ENCODE results near the gene TBC1D17.

Gene TBC1D17

GRCh38 chr19:49873129-49873521, 4.4 kb upstream of the TBC1D17 start:
- H3K4me3 ChIP-seq (ENCODE audit: low read depth, low read length), result no peak overlapping the region
- H3K36me3 ChIP-seq (ENCODE audit: control insufficient read depth, insufficient read depth, low read length), result no peaks in the 10 kb centered on the region
- no peak overlapping the region for H3K9ac ChIP-seq (ENCODE audit: low read length)
- H3K27ac ChIP-seq (ENCODE audit: low read depth, low read length), result no peak overlapping the region
- peaks cover 13% of the 10 kb centered on the region for H3K4me1 ChIP-seq (ENCODE audit: control insufficient read depth, insufficient read depth, low read length)
- no peaks in the 10 kb centered on the region for H3K9me3 ChIP-seq (ENCODE audit: control insufficient read depth, insufficient read depth, low read depth, low read length)
- no peaks in the 10 kb centered on the region for H3K27me3 ChIP-seq (ENCODE audit: control insufficient read depth, insufficient read depth, low read length)

DNA sequence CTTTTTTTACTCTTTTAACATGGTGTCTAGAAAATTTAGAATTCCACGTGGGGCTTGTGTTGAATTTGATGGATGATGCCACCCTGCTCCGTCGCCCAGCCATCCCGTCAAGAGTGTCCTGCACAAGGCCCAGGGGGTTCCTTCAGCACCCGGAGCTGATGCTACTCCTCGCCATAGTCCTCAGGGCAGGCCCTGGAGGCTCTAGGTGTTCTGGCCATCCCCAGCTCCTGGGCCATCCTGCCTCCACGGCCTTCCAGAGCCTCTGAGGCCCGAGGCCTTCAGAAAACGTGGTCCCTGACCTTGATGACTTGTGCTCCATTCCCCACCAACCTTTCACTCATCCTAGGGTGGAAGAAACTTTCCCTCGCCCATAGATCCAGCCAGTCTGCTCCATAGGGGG, 3.7 kb upstream of the TBC1D17 start:
- H3K9me3 ChIP-seq (ENCODE audit: control insufficient read depth, insufficient read depth, low read depth, low read length), result no peaks in the 10 kb centered on the region
- no peak overlapping the region for H3K27ac ChIP-seq (ENCODE audit: low read depth, low read length)
- H3K36me3 ChIP-seq (ENCODE audit: control insufficient read depth, insufficient read depth, low read length), result 0 out of 2 replicates have a peak, but pooled peaks cover 3% of the 10 kb centered on the region
- no peak overlapping the region for H3K4me3 ChIP-seq (ENCODE audit: low read depth, low read length)
- no peaks in the 10 kb centered on the region for H3K27me3 ChIP-seq (ENCODE audit: control insufficient read depth, insufficient read depth, low read length)
- H3K9ac ChIP-seq (ENCODE audit: low read length), result no peak overlapping the region
- peaks cover 18% of the 10 kb centered on the region for H3K4me1 ChIP-seq (ENCODE audit: control insufficient read depth, insufficient read depth, low read length)

GRCh38 chr19:49874503-49875157, 2.9 kb upstream of the TBC1D17 start:
- Histone ChIP-seq H3K27ac (ENCODE audit: low read depth, low read length) (no peak overlapping the region), H3K4me3 (ENCODE audit: low read depth, low read length) (no peak overlapping the region), H3K4me1 (ENCODE audit: control insufficient read depth, insufficient read depth, low read length) (peaks cover 21% of the 10 kb centered on the region), H3K36me3 (ENCODE audit: control insufficient read depth, insufficient read depth, low read length) (peaks cover 11% of the 10 kb centered on the region), H3K27me3 (ENCODE audit: control insufficient read depth, insufficient read depth, low read length) (no peaks in the 10 kb centered on the region), H3K9ac (ENCODE audit: low read length) (no peak overlapping the region), H3K9me3 (ENCODE audit: control insufficient read depth, insufficient read depth, low read depth, low read length) (no peaks in the 10 kb centered on the region)

GRCh38 chr19:49875177-49875576, 2.3 kb upstream of the TBC1D17 start:
- peak overlapping the region; percentile 91 for H3K9ac ChIP-seq (ENCODE audit: low read length)
- H3K27me3 ChIP-seq (ENCODE audit: control insufficient read depth, insufficient read depth, low read length), result no peaks in the 10 kb centered on the region
- H3K9me3 ChIP-seq (ENCODE audit: control insufficient read depth, insufficient read depth, low read depth, low read length), result no peaks in the 10 kb centered on the region
- H3K4me1 ChIP-seq (ENCODE audit: control insufficient read depth, insufficient read depth, low read length), result peaks cover 17% of the 10 kb centered on the region
- H3K4me3 ChIP-seq (ENCODE audit: low read depth, low read length), result peak overlapping the region; percentile 76
- peak overlapping the region; percentile 89; the same call in 1 of the 2 replicates for H3K27ac ChIP-seq (ENCODE audit: low read depth, low read length)
- peaks cover 14% of the 10 kb centered on the region for H3K36me3 ChIP-seq (ENCODE audit: control insufficient read depth, insufficient read depth, low read length)

GRCh38 chr19:49875857-49876421, 1.6 kb upstream of the TBC1D17 start:
- peaks cover 12% of the 10 kb centered on the region; the same call in 1 of the 2 replicates for H3K4me1 ChIP-seq (ENCODE audit: control insufficient read depth, insufficient read depth, low read length)
- H3K4me3 ChIP-seq (ENCODE audit: low read depth, low read length), result peak overlapping the region; percentile 76
- H3K36me3 ChIP-seq (ENCODE audit: control insufficient read depth, insufficient read depth, low read length), result peaks cover 21% of the 10 kb centered on the region
- peak overlapping the region; percentile 89 for H3K27ac ChIP-seq (ENCODE audit: low read depth, low read length)
- H3K27me3 ChIP-seq (ENCODE audit: control insufficient read depth, insufficient read depth, low read length), result no peaks in the 10 kb centered on the region
- H3K9ac ChIP-seq (ENCODE audit: low read length), result peak overlapping the region; percentile 91
- H3K9me3 ChIP-seq (ENCODE audit: control insufficient read depth, insufficient read depth, low read depth, low read length), result no peaks in the 10 kb centered on the region

DNA sequence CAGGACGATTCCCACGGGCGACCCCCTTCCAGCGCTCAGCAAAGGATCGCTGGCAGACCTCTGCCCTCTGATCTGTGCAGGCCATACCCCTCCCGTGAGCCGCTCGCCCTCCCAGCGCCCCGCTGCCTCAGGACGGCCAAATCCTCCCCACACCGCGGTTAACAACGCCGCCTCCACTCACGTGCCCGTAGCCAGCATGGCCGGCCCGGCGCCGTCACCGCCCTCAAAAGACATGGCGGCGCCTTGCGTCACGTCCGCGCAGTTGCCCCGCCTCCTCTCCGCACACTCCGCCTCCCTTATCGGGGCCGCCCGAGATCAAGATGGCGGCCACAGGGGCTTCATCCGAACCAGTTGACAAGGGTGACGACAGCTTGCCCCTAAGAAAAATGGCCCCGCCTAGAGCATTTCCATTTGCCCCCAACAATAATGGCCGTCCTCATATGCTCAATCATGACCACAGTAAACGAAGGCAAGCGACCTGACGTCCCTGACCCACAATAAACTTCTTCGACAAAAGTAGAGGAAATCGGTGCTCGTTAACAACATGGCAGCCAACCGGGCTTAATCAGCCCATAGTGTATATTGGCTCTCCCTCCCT, 981 bp upstream of the TBC1D17 start:
- peak overlapping the region; percentile 76 for H3K4me3 ChIP-seq (ENCODE audit: low read depth, low read length)
- peaks cover 27% of the 10 kb centered on the region for H3K36me3 ChIP-seq (ENCODE audit: control insufficient read depth, insufficient read depth, low read length)
- H3K9ac ChIP-seq (ENCODE audit: low read length), result peak overlapping the region; percentile 91
- H3K4me1 ChIP-seq (ENCODE audit: control insufficient read depth, insufficient read depth, low read length), result peaks cover 12% of the 10 kb centered on the region; the same call in 1 of the 2 replicates
- H3K27ac ChIP-seq (ENCODE audit: low read depth, low read length), result peak overlapping the region; percentile 89
- H3K9me3 ChIP-seq (ENCODE audit: control insufficient read depth, insufficient read depth, low read depth, low read length), result no peaks in the 10 kb centered on the region
- no peaks in the 10 kb centered on the region for H3K27me3 ChIP-seq (ENCODE audit: control insufficient read depth, insufficient read depth, low read length)

DNA sequence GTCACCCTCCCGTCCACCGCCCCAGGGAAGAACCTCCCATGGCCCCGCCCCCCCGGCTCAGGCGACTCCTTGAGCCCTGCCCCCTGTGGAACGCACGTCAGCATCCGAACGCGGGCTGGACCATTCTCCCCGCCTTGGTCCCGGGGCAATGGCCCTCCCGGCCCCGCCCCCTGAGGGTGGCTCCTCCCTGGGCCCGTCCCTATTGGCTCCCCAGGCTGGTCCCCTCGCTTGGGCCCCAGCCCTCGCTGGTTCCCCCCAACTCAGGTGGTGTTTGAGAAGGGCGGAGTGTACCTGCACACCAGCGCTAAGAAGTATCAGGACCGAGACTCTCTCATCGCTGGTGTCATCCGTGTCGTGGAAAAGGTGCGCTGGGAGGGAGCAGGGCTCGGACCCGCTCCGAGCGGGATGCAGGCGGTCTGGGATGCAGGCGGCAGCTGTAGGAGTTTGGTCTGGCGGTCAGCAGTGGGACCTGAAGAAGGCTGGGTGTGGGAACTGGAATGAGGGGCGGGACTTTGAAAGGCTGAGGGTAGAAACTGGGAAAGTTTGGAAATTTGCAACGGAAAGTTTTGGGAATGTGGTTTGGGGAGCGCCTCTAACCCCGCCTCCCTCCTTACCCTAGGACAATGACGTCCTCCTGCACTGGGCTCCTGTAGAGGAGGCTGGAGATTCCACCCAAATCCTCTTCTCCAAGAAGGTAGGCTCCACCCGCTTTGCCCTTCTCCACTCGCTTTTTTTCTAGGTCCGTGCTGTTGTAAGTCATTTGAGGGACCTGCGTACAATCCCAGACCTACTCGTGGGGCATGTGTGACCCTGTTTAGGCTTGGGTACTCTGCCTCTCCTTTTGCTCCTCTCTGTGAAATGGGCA, 609 bp downstream of the TBC1D17 start:
- Histone ChIP-seq H3K27me3 (ENCODE audit: control insufficient read depth, insufficient read depth, low read length) (no peaks in the 10 kb centered on the region), H3K4me3 (ENCODE audit: low read depth, low read length) (peak overlapping the region; percentile 76), H3K9me3 (ENCODE audit: control insufficient read depth, insufficient read depth, low read depth, low read length) (no peaks in the 10 kb centered on the region), H3K4me1 (ENCODE audit: control insufficient read depth, insufficient read depth, low read length) (peaks cover 12% of the 10 kb centered on the region; the same call in 1 of the 2 replicates), H3K9ac (ENCODE audit: low read length) (peak overlapping the region; percentile 91), H3K36me3 (ENCODE audit: control insufficient read depth, insufficient read depth, low read length) (peaks cover 43% of the 10 kb centered on the region), H3K27ac (ENCODE audit: low read depth, low read length) (peak overlapping the region; percentile 89)

DNA sequence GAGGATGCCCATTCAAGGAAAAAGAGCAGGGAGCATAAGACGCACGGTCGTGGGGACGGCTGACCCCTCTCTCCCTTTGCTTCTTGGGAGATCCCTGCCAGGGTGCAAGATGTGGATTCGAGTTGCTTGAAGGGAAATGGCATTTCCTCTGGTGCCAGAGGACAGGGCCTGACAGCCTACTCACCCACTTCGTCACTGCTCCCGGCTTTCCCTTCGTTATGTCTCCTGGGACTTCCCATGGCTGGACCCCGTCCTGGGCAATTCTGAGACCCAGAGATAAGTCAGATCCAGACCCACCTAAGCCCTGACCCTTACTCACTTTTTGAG, 1.2 kb downstream of the TBC1D17 start:
- H3K4me3 ChIP-seq (ENCODE audit: low read depth, low read length), result peak overlapping the region; percentile 76
- peaks cover 12% of the 10 kb centered on the region; the same call in 1 of the 2 replicates for H3K4me1 ChIP-seq (ENCODE audit: control insufficient read depth, insufficient read depth, low read length)
- H3K27ac ChIP-seq (ENCODE audit: low read depth, low read length), result peak overlapping the region; percentile 1; the same call in 1 of the 2 replicates

GRCh38 chr19:49879243-49879963, 1.9 kb downstream of the TBC1D17 start:
- Histone ChIP-seq H3K4me3 (ENCODE audit: low read depth, low read length) (peak overlapping the region; percentile 76), H3K27ac (ENCODE audit: low read depth, low read length) (no peak overlapping the region), H3K36me3 (ENCODE audit: control insufficient read depth, insufficient read depth, low read length) (peaks cover 56% of the 10 kb centered on the region), H3K9me3 (ENCODE audit: control insufficient read depth, insufficient read depth, low read depth, low read length) (no peaks in the 10 kb centered on the region), H3K9ac (ENCODE audit: low read length) (no peak overlapping the region), H3K27me3 (ENCODE audit: control insufficient read depth, insufficient read depth, low read length) (no peaks in the 10 kb centered on the region), H3K4me1 (ENCODE audit: control insufficient read depth, insufficient read depth, low read length) (peaks cover 12% of the 10 kb centered on the region; the same call in 1 of the 2 replicates)

More for the DNA sequence above, 1.2 kb downstream of the TBC1D17 start:
- Histone ChIP-seq H3K9ac (ENCODE audit: low read length) (peak overlapping the region; percentile 75), H3K9me3 (ENCODE audit: control insufficient read depth, insufficient read depth, low read depth, low read length) (no peaks in the 10 kb centered on the region), H3K36me3 (ENCODE audit: control insufficient read depth, insufficient read depth, low read length) (peaks cover 49% of the 10 kb centered on the region), H3K27me3 (ENCODE audit: control insufficient read depth, insufficient read depth, low read length) (no peaks in the 10 kb centered on the region)

DNA sequence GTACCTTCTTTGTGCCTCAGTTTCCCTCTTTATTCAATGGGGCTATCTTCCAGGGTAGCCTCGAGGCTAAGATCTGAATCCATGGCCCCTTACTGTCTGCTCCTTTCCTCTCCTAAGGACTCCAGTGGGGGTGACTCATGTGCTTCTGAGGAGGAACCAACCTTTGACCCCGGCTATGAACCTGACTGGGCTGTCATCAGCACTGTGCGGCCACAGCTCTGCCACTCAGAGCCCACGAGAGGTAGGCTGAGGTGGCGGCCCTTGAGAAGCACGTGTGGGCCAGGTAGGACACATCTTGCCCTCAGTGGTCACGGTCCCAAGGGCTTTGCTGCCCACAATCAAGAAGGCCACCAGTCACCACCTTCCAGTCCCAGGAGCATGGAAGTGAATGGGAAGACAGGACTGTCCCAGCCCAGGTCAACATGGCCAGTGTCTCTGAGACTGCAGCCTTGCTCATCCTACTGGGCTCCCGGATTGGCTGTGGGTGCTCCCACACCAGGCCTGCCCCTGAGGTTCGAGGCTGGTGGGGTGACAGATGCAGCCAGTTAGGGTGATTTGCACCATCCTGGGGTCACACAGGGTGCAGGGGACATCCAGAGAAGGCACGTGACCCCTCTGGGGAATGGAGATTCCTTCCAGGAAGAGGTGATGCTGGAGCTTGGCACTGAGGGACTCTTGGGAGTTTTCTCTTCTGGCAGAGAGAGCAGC, 2.8 kb downstream of the TBC1D17 start:
- no peaks in the 10 kb centered on the region for H3K27me3 ChIP-seq (ENCODE audit: control insufficient read depth, insufficient read depth, low read length)
- peaks cover 11% of the 10 kb centered on the region; the same call in 1 of the 2 replicates for H3K4me1 ChIP-seq (ENCODE audit: control insufficient read depth, insufficient read depth, low read length)
- H3K27ac ChIP-seq (ENCODE audit: low read depth, low read length), result no peak overlapping the region
- H3K9ac ChIP-seq (ENCODE audit: low read length), result no peak overlapping the region
- H3K4me3 ChIP-seq (ENCODE audit: low read depth, low read length), result no peak overlapping the region
- no peaks in the 10 kb centered on the region for H3K9me3 ChIP-seq (ENCODE audit: control insufficient read depth, insufficient read depth, low read depth, low read length)
- H3K36me3 ChIP-seq (ENCODE audit: control insufficient read depth, insufficient read depth, low read length), result peaks cover 64% of the 10 kb centered on the region
